ENCODE data around the gene PLSCR1. TPM values are rescaled to one million over a fixed set of nuclear protein-coding genes. Genes with fewer than 3 reads are reported as not detected.

The PLSCR1 gene
- total and polyA plus RNA-seq, 2 donors (not counting 1 experiment from before 2014, with no cell fraction given) = 16.8 to 44.6 TPM

- Histone ChIP-seq H3K27ac (ENCODE audit: low read length in 2 of 2) (no peak overlapping the region), H3K4me2 (replicated peaks; ENCODE audit: low read depth, low read length, poor library complexity, severe bottlenecking) (no peak overlapping the region), H3K36me3 (replicated peaks in 1 of 2; ENCODE audit: control extremely low read depth in 1 of 2, control insufficient read depth in 1 of 2, extremely low read depth in 1 of 2, insufficient read depth in 2 of 2, low read length in 1 of 2) (no peaks in the 10 kb centered on the region), H4K20me1 (ENCODE audit: control insufficient read depth, insufficient read depth, low read length, poor library complexity, severe bottlenecking) (no peaks in the 10 kb centered on the region), H3K4me1 (ENCODE audit: control insufficient read depth in 2 of 2, insufficient read depth in 2 of 2, low read length in 2 of 2) (no peaks in the 10 kb centered on the region), H3K9me3 (ENCODE audit: control extremely low read depth in 1 of 3, control insufficient read depth in 2 of 3, insufficient read depth in 1 of 3, low read length in 2 of 3) (no peaks in the 10 kb centered on the region), H3K4me3 (ENCODE audit: control extremely low read depth in 1 of 5, extremely low read depth in 1 of 5, insufficient read depth in 1 of 5, low read depth in 2 of 5, low read length in 4 of 5) (no peak overlapping the region), H2AFZ (ENCODE audit: insufficient read depth, low read depth, low read length, poor library complexity, severe bottlenecking) (no peak overlapping the region), H3K79me2 (ENCODE audit: control insufficient read depth, insufficient read depth, low read length) (no peaks in the 10 kb centered on the region), H3K9ac (ENCODE audit: low read length) (no peak overlapping the region), H3K27me3 (replicated peaks in 1 of 4; ENCODE audit: control extremely low read depth in 1 of 4, control insufficient read depth in 3 of 4, insufficient read depth in 4 of 4, low read length in 3 of 4) (no peaks in the 10 kb centered on the region)
- no peak overlapping the region for H3K27ac Mint-ChIP-seq
- DNase-seq (no peak), ATAC-seq (ENCODE audit: low read depth) (no peak)
- peaks cover 6% of the 10 kb centered on the region for H3K27me3 Mint-ChIP-seq
- intact Hi-C loops (cut with micrococcal nuclease) = no loop called here
- no peak overlapping the region for H3K4me3 Mint-ChIP-seq
- POLR2A ChIA-PET = no interaction called here
- CTCF ChIA-PET = interaction anchor here (3.3 kb wide), 1 partner anchor 11 kb away, joined by 16 read pairs; no protein-coding TSS in a partner anchor
- H3K4me1 Mint-ChIP-seq = no peaks in the 10 kb centered on the region
- no peaks in the 10 kb centered on the region for H3K9me3 Mint-ChIP-seq (ENCODE audit: insufficient read depth)
- no peak for TF ChIP-seq EZH2 (IDR thresholded peaks at IDR 0.05; ENCODE audit: borderline replicate concordance, insufficient read depth, low read depth, low read length, poor library complexity, severe bottlenecking)
- TF ChIP-seq CTCF (IDR thresholded peaks at IDR 0.05) = no peak
Observed at GRCh38 chr3:146566138-146566537, 21.7 kb upstream of the PLSCR1 start.

DNA sequence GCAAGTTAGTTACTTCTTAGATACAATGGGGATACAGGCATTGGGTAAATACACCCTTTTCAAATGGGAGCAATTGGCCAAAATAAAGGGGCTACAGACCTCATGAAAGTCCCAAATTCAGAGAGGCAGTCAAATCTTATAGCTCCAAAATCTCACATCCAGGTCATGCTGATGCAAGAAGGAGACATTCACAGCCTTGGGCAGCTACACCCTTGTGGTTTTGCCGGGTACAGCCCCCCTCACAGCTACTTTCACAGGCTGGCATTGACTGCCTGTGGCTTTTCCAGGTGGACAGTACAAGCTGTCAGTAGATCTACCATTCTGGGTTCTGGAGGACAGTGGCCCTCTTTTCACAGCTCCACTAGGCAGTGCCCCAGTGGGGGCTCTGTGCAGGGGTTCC lies 17.5 kb upstream of the PLSCR1 start:
- intact Hi-C loops (cut with micrococcal nuclease) = no loop called here
- Histone ChIP-seq H3K27me3 (replicated peaks in 1 of 4; ENCODE audit: control extremely low read depth in 1 of 4, control insufficient read depth in 3 of 4, insufficient read depth in 4 of 4, low read length in 3 of 4) (no peaks in the 10 kb centered on the region), H3K4me3 (ENCODE audit: control extremely low read depth in 1 of 5, extremely low read depth in 1 of 5, insufficient read depth in 1 of 5, low read depth in 2 of 5, low read length in 4 of 5) (no peak overlapping the region), H4K20me1 (ENCODE audit: control insufficient read depth, insufficient read depth, low read length, poor library complexity, severe bottlenecking) (no peaks in the 10 kb centered on the region), H3K27ac (ENCODE audit: low read length in 2 of 2) (no peak overlapping the region), H2AFZ (ENCODE audit: insufficient read depth, low read depth, low read length, poor library complexity, severe bottlenecking) (no peak overlapping the region), H3K9me3 (ENCODE audit: control extremely low read depth in 1 of 3, control insufficient read depth in 2 of 3, insufficient read depth in 1 of 3, low read length in 2 of 3) (peaks cover 0 to 1% (median 0%) of the 10 kb centered on the region in 3 donors), H3K79me2 (ENCODE audit: control insufficient read depth, insufficient read depth, low read length) (no peaks in the 10 kb centered on the region), H3K9ac (ENCODE audit: low read length) (no peak overlapping the region), H3K4me2 (replicated peaks; ENCODE audit: low read depth, low read length, poor library complexity, severe bottlenecking) (no peak overlapping the region), H3K36me3 (replicated peaks in 1 of 2; ENCODE audit: control extremely low read depth in 1 of 2, control insufficient read depth in 1 of 2, extremely low read depth in 1 of 2, insufficient read depth in 2 of 2, low read length in 1 of 2) (no peaks in the 10 kb centered on the region), H3K4me1 (ENCODE audit: control insufficient read depth in 2 of 2, insufficient read depth in 2 of 2, low read length in 2 of 2) (no peaks in the 10 kb centered on the region)
- ATAC-seq (ENCODE audit: low read depth) = no peak
- no peak for DNase-seq
- TF ChIP-seq EZH2 (IDR thresholded peaks at IDR 0.05; ENCODE audit: borderline replicate concordance, insufficient read depth, low read depth, low read length, poor library complexity, severe bottlenecking) (no peak), CTCF (IDR thresholded peaks at IDR 0.05) (no peak)
- Mint-ChIP-seq H3K4me3 (no peak overlapping the region), H3K9me3 (ENCODE audit: insufficient read depth) (no peaks in the 10 kb centered on the region), H3K27ac (no peak overlapping the region), H3K27me3 (peaks cover 6% of the 10 kb centered on the region), H3K4me1 (no peaks in the 10 kb centered on the region)
- 83% methylated on average over 1 of the region's 1 CpG for WGBS (ENCODE audit: insufficient coverage)
- POLR2A ChIA-PET = no interaction called here
- CTCF ChIA-PET = no interaction called here
